Measurements from ENCODE around the gene RAE1.
"Not testable (repeated sequence)": the region's sequence is repeated elsewhere in the genome, so short reads cannot be mapped to it uniquely, and the experiment has no call there.

Gene RAE1

GRCh38 chr20:57326667-57327455, 24.2 kb upstream of the RAE1 start:
- DNase-seq = no peak

DNA sequence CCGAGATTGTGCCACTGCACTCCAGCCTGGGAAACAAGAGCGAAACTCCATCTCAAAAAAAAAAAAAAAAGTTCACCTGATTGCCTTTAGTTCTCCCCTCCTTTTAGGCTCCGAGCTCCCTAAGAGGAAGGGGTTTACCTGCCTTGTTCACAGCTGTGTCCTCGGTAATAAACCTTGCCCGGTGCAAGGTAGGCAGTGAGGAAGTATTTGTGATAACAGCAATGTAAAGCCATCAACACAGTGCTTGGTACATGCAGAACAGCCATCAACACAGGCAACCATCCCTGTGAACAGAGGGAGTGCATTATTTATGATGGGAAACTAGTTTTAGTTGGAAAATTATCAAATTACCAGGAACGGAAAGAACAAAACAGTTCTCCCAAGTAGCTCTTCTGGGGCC, 23.2 kb upstream of the RAE1 start:
- DNase-seq = no peak

DNA sequence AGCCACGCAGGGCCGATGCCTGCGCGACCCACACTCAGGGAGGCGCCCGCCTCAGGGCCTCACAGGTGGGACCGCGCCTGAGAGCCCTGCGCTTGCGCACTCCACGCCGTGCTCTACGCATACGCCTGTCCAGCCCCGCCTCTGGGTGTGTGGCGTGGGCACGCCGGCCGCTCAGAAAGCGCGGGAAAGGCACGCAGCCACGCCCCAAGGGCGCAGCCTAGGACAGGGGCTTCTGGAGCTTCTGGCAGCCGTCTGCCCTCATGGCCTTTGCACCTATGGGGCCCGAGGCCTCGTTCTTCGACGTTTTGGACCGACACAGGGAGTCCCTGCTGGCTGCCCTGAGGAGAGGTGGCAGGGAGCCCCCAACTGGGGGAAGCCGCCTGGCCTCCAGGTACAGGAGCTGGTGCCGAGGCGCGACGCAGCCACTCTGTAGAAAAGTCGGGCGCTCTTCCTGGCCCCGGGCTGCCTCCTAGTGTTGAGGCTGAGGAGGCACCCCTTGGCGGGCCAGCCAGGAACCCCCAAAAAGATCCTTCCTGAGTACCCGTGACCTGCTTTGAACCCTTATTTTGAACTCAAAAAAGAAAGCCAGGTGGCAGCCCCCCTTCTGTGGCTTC, 21.3 kb upstream of the RAE1 start, which contains the start of gene SPO11:
Gene SPO11, plus strand, starts transcription at position 196 of the 614 bp plus-strand sequence. Its CDS starts 65 bp downstream, at position 261.
- no peak for DNase-seq

- no peak for DNase-seq
Measured at GRCh38 chr20:57330998-57331397, 20.1 kb upstream of the RAE1 start.

DNA sequence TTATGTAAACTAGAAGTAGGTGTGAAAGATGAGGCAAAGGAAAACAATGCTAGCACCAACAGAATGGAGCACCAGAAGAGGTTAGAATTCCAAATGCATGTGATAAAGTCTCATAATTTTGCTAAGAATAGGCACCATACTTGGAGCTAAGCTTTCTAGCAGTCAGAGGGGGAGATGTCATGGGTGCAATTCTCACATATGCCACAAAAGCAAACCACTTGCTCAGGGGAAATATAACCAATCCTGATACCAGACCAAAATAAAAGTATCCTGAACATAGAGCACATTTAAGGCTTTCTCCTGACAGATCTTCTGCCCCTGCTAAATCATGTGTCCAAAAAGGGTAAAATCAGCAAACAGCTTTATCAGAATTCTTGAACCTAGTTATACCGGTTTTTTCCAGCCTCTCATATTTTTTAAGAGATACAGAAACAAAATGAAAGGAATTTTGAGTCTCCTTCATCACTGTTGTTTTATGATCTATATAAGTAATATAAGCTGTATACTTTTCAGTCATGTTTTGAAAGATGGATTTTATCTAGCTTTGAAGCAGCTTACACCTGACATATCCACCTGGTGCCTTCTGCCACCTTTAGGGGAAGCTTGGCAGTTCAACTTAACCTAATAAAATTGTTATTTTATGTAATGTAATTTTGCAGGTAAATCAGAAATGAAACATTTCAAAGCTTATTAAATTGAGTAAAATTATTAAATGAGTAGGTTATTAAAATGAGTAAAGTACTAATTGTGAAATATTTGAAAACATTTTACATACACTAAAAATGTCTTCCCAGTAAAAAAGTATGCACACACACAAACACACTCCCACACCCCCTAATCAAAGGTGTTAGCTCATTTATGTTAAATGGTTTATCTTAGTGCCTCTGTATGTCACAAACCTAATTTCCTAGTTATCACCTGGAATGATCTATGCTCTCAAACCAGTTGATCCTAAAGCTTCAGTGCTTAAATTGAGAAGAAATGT, 18.7 kb upstream of the RAE1 start:
- DNase-seq = no peak

DNA sequence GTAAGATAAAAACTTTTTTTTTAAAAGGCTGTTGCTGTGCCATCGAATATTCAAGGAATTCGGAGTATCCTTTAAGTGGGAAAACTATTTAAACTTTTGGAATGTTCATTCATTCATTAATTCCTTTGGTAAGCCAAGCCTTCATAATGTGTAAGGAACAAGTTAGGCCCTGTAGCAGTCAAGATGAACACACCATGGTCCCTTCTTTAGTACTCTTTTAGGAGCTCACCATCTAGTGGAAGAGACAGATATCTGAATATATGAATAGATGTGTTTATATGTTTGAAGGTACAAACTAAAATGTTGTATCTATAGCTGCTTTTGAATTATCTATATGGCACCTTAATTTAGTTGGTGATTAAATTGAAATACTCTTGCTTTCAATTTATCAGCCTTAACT, 15.7 kb upstream of the RAE1 start:
- DNase-seq = no peak

GRCh38 chr20:57341663-57342062, 9.4 kb upstream of the RAE1 start:
- no peak for DNase-seq

DNA sequence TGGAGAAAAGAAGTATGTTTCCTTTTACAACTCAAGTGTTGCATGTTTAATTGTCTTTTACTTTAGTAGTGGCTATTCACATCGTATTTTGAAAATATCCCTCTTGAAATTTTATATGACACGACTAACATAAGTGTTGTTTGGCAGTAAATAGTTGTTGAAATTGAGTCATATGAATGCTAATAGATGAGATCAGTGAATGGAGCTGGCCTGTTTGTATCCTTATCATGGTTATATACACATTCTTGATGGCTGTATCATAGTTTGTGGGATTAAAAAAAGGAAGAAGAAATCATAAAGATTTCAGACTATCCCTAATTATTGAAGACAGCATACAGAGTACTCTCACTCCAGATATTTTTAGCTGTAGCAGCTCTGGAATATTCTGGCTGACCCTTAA, 8.2 kb upstream of the RAE1 start:
- DNase-seq = no peak

GRCh38 chr20:57346477-57346876, 4.6 kb upstream of the RAE1 start:
- no peak for DNase-seq

DNA sequence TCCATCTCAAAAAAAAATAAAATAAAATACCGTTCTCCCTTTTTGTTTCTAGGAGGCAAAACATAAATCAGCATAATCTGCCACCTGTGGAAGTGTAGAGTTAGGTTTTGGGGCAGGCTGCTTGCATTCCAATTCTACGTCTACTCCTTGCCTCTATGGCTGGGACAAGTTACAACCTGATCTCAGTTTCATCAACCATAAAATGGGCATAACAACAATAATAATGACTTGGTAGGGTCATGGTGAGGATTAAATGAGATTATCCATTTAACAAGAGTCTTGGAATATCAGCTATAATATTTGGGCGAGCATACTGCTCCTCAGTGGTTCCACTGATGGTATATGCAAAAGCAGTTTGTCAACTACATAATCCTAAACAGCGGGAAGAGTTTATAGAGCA, 3.7 kb upstream of the RAE1 start:
- no peak for DNase-seq

GRCh38 chr20:57348200-57348921, 2.7 kb upstream of the RAE1 start:
- not testable (repeated sequence) for DNase-seq

DNA sequence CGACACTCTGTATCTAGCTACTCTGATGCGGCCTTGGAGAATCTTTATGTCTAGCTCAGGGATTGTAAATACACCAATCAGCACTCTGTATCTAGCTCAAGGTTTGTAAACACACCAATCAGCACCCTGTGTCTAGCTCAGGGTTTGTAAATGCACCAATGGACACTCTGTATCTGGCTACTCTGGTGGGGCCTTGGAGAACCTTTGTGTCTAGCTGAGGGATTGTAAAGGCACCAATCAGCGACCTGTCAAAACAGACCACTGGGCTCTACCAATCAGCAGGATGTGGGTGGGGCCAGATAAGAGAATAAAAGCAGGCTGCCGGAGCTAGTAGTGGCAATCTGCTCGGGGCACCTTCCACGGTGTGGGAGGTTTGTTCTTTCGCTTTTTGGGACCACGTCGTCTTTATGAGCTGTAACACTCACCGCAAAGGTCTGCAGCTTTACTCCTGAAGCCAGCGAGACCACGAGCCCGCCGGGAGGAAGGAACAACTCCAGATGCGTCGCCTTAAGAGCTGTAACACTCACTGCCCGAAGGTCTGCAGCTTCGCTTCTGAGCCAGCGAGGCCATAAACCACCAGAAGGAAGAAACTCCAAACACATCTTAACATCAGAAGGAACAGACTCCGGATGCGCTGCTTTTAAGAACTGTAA, 2.0 kb upstream of the RAE1 start:
- not testable (repeated sequence) for DNase-seq

GRCh38 chr20:57350081-57350710, 859 bp upstream of the RAE1 start:
- no peak for DNase-seq

- DNase-seq = not testable (repeated sequence)
Measured at GRCh38 chr20:57350726-57351041, 371 bp upstream of the RAE1 start.

DNA sequence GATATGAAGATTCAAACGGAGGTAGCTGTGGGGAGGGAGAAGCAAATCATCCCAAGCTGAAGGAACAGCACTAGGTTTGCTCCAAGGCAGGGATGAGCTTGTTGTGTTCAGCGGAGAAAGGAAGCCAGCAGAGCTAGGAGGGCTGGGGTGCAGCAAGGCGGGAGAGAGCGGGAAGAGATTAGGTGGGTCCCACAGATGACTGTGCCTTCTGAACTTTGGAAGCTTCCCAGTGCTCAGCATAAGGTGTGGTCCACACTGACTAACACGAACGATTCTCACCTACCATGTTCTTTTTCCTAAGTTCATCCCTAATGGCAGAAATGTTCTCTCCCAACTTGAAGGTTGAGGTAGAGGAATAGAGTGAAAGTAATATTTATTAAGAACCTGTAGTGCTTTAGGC, 1.2 kb downstream of the RAE1 start:
- no peak for DNase-seq

GRCh38 chr20:57353351-57353750, 2.3 kb downstream of the RAE1 start:
- DNase-seq = no peak

DNA sequence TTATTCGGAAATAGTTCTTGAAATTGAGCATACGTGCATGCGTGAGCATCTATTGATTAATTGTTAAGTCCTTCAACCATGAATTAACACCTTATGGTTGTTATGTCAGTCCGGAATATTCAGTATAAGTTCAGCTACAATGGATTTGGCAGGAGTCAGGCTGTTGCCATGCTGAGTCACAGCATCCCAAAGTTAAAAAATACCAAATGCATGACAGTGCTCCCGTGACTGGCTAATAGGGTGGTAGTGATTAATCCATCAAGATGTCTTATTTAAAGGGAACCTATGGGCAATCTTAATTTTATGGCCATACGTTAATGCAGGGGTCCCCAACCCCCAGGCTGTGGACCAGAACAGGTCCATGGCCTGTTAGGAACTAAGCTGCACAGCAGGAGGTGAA, 10.5 kb downstream of the RAE1 start:
- no peak for DNase-seq

GRCh38 chr20:57364451-57364850, 13.4 kb downstream of the RAE1 start:
- no peak for DNase-seq

DNA sequence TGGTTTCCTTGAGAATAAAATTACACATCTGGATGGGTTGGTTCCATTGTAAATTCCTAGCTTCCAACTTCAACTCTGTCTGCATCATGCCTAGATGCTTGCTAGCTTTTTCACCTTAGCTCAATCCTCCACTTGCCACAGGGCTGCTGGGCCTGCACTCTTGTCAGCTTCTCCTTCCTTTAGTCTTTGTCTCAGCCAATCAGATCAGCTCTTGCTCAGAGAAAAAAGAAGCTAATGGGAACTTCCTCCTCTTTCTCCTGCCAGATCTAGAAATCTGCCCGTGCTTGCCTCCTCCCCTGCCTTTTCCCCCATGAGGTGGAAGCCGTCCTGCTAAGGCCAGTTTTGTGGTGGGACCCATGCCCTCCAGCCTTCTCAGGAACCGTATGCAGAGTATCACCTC, 18.5 kb downstream of the RAE1 start:
- no peak for DNase-seq

DNA sequence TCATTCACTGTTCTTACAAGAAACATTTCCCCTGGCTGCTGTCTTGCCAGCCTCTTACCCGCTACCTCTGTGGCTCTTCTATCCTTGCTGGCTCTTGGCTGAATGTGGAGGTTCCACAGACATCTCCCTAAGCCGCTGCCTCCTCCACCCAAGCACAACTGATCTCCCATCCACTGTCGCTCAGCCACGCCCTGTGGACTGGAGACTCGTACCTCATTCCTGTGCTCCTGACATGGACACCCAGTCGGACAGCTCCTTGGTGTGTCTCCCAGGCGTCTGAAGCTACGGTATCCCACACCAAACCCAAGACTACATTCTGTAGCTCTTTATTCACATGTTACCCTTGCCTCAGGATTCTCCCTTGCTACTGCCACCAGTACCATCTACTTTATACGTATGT, 19.3 kb downstream of the RAE1 start:
- DNase-seq = no peak

GRCh38 chr20:57371363-57371762, 20.3 kb downstream of the RAE1 start:
- no peak for DNase-seq

GRCh38 chr20:57372157-57372556, 21.1 kb downstream of the RAE1 start:
- no peak for DNase-seq
